Fibroblast of pulmonary artery (primary cell): ENCODE data around the gene KLF9.

Experiments used
- DNase-seq: peaks from one replicate; pipeline ENCODE4 v3.0.0-alpha.2; 2010; ENCODE audit warnings: low read depth
- H3K4me3 ChIP-seq: replicated peaks from 2 replicates; pipeline ENCODE4 v1.5.1; 2011; ENCODE audit warnings: low read depth, mild to moderate bottlenecking, control low read depth, low read length, moderate library complexity
- TF ChIP-seq, protein P1 (sequence below): IDR thresholded peaks from 2 replicates; pipeline ENCODE4 v1.5.1; 2011; ENCODE audit warnings: mild to moderate bottlenecking, control low read depth, low read length, inconsistent platforms; ENCODE audit errors: missing control alignments

KLF9 gene

DNA sequence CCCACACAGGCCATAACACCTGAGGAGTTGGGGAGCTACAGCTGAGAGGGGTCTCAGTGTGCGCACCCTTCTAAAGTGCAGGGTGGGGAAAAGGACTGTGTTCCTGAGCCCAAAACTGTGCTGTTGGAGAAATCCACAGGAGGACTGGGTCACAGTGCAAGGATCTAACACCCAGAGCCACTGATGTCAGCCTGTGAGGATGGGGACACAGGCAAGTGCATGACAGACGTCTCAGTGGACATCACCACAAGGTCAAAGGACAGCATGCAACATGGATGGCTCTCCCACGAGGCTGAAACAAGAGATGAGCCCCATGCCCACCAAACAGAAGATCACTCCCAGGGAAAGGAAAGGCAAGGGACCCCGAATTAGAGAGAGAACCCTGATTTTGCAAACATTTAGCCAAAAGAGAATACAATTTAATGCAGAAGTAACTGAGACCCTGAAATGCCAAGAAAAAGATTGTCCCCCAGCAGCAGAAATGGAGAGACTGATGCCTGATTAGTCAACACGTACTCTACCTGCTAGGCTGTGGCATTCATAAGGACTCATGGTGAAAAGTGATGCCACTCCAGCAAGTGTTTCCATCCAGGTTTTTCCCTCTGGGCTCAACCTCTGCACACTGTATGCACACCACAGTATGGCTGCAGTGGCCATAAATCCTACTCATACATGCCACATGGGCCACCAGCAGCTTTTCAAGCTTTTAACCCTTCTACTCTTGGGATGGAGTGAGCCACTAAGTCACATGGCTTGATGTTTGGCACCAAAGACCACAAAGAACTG, 14.2 kb downstream of the KLF9 start:
- TF ChIP-seq, protein P1, sequence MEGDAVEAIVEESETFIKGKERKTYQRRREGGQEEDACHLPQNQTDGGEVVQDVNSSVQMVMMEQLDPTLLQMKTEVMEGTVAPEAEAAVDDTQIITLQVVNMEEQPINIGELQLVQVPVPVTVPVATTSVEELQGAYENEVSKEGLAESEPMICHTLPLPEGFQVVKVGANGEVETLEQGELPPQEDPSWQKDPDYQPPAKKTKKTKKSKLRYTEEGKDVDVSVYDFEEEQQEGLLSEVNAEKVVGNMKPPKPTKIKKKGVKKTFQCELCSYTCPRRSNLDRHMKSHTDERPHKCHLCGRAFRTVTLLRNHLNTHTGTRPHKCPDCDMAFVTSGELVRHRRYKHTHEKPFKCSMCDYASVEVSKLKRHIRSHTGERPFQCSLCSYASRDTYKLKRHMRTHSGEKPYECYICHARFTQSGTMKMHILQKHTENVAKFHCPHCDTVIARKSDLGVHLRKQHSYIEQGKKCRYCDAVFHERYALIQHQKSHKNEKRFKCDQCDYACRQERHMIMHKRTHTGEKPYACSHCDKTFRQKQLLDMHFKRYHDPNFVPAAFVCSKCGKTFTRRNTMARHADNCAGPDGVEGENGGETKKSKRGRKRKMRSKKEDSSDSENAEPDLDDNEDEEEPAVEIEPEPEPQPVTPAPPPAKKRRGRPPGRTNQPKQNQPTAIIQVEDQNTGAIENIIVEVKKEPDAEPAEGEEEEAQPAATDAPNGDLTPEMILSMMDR: no peak
- no peak for DNase-seq
- H3K4me3 ChIP-seq: no peak overlapping the region

DNA sequence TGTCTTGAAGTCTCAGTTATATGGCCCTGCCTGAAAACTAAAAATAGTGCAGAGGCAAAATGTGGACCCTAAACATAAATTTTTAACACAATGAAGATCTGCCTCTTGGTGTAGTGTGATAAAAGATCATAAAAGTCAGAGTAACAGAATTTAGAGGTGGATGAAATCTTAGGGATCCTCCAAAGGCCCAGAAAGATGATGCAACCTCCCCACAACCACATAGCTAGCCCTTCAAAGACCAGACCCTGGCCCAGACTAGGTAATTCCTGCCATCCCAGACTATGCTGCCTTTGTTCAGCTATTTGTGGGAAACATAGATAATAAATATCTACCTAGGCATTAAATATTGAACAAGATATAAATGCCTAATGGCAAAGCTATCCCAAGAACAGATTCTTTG, 15.3 kb downstream of the KLF9 start:
- TF ChIP-seq, protein P1: no peak
- H3K4me3 ChIP-seq: no peak overlapping the region

DNA sequence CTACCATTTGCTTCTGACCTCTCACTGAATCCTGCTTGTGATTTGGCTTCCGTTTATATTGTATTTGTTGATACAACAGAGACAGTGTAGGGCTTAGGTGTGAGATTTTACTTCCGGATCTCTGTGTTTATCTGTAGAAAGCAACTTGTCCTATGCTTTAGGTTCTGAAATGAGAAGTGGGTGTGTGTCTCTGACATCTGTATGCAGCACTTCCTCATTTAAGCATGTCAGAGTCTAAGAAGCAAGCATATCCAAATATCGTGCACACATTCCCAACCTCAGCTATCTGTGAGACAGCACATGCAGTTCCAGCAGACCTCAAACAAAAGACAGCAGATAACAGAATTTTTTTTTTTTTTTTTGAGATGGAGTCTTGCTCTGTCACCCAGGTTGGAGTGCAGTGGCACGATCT, 16.3 kb downstream of the KLF9 start:
- TF ChIP-seq, protein P1: no peak
- DNase-seq: no peak
- no peak overlapping the region for H3K4me3 ChIP-seq

More for the DNA sequence above, 15.3 kb downstream of the KLF9 start:
- DNase-seq: no peak

DNA sequence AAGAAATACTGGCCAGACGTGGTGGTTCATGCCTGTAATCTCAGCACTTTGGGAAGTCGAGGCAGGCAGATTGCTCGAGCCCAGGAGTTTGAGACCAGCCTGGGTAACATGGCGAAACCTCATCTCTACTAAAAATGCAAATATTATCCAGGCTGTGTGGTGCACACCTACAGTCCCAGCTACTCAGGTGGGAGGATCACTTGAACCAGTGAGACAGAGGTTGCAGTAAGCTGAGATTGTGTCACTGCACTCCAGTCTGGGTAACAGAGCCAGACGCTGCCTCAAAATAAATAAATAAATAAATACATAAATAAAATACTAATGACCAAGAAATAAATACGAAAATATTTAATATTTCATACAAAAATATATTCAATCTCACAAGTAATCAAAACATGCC, 18.8 kb downstream of the KLF9 start:
- no peak for DNase-seq
- H3K4me3 ChIP-seq: no peak overlapping the region
- TF ChIP-seq, protein P1: no peak

DNA sequence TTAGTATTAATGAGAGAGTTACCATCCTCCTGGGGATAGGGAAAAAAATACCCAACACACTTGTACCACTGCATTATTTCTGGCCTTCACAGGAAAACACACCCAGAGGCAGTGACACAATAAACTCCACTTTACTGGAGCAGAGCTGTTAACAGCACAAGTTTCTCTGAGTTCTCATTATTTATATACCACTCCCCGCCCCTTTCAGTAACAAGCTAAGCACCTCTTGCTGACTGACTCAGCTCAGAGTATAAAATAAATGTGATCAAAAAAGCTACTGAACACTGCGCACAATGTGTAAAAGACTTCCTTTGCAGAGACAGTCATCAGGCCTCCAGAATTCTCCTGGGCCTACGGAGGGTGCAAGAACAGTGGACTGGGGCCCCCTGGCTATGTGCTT, 21.6 kb downstream of the KLF9 start:
- TF ChIP-seq, protein P1: no peak
- H3K4me3 ChIP-seq: no peak overlapping the region
- DNase-seq: no peak

DNA sequence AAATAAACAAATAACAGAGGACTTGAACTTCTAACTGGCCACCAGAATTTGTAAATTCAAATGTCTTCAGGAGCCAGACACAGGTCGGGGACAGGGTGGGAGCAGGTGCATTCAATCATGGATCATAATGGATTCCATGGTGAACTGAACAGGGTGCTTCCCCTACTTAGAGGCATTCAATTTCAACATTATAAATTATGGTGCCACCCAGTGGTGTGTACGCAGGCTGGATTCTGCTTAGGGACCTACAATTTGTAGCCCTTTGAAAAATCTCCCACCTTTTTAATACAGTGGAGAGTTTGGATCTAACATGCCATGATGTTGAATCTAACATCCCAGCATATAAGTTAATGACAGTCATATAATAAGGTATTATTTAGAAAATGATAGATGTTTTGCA, 22.3 kb downstream of the KLF9 start:
- no peak overlapping the region for H3K4me3 ChIP-seq
- TF ChIP-seq, protein P1: peak; percentile 38
- no peak for DNase-seq

DNA sequence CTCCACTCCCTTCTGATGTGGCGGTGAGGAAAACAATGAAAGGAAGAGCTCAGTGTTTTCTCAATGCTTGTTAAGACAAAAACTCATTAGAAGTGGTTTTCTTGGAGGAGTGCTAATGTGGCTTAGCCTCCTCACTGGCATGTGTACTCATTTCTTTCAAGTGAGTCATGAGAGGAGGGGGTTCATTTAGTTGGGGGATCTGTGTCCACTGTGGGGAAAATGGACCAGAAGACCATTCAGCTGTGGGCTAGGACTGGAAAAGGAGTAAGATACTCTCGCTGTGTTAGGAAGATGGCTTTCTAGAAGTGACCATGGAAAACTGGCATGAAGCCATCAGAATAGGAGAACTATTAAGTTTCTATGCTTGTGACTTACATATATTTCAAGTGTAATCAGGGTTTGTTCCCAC, 23.5 kb downstream of the KLF9 start:
- TF ChIP-seq, protein P1: no peak
- DNase-seq: peak; percentile 56
- H3K4me3 ChIP-seq: no peak overlapping the region
